HEK293 (cell line): Measurements from ENCODE around the gene ZSWIM7.

Experiments used
- CTCF ChIP-seq: fragments of 450-650 bp; formaldehyde crosslinking; IDR thresholded peaks from 2 replicates; pipeline ENCODE4 v1.5.1; 2016; ENCODE audit warnings: missing biosample characterization, missing genetic modification characterization
- MZF1 ChIP-seq: fragments of 450-650 bp; formaldehyde crosslinking; IDR thresholded peaks from 2 replicates; pipeline ENCODE4 v1.5.1; 2017; ENCODE audit warnings: missing biosample characterization, missing genetic modification characterization, borderline replicate concordance
- SP3 ChIP-seq: fragments of 450-650 bp; formaldehyde crosslinking; IDR thresholded peaks from 2 replicates; pipeline ENCODE4 v1.5.1; 2016; ENCODE audit warnings: missing biosample characterization, missing genetic modification characterization
- YY1 ChIP-seq: fragments of 450-650 bp; formaldehyde crosslinking; IDR thresholded peaks from 2 replicates; pipeline ENCODE4 v1.5.1; 2018; ENCODE audit warnings: missing biosample characterization, missing genetic modification characterization
- ZBTB11 ChIP-seq: fragments of 450-650 bp; formaldehyde crosslinking; conservative IDR thresholded peaks from 2 replicates; pipeline ENCODE4 v1.5.1; 2016; ENCODE audit warnings: low read depth, missing biosample characterization, missing genetic modification characterization
- ZBTB21 ChIP-seq: fragments of 450-650 bp; formaldehyde crosslinking; IDR thresholded peaks from 2 replicates; pipeline ENCODE4 v1.5.1; 2017; ENCODE audit warnings: missing biosample characterization, missing genetic modification characterization
- ZBTB48 ChIP-seq: fragments of 450-650 bp; formaldehyde crosslinking; IDR thresholded peaks from 2 replicates; pipeline ENCODE4 v1.5.1; 2016; ENCODE audit warnings: missing biosample characterization, missing genetic modification characterization
- ZBTB7A ChIP-seq: fragments of 450-650 bp; formaldehyde crosslinking; IDR thresholded peaks from 2 replicates; pipeline ENCODE4 v1.5.1; 2016; ENCODE audit warnings: low read depth, missing biosample characterization, missing genetic modification characterization
- ZFHX2 ChIP-seq: fragments of 450-650 bp; formaldehyde crosslinking; conservative IDR thresholded peaks from 2 replicates; pipeline ENCODE4 v1.5.1; 2016; ENCODE audit warnings: missing biosample characterization, missing genetic modification characterization
- ZNF133 ChIP-seq: fragments of 450-650 bp; formaldehyde crosslinking; IDR thresholded peaks from 2 replicates; pipeline ENCODE4 v1.5.1; 2016; ENCODE audit warnings: missing biosample characterization, missing genetic modification characterization
- ZNF24 ChIP-seq: fragments of 450-650 bp; formaldehyde crosslinking; IDR thresholded peaks from 2 replicates; pipeline ENCODE4 v1.5.1; 2016; ENCODE audit warnings: missing biosample characterization, missing genetic modification characterization
- ZNF416 ChIP-seq: fragments of 450-650 bp; formaldehyde crosslinking; IDR thresholded peaks from 2 replicates; pipeline ENCODE4 v1.5.1; 2016; ENCODE audit warnings: missing biosample characterization, missing genetic modification characterization
- TF ChIP-seq, protein P1 (sequence below): fragments of 450-650 bp; formaldehyde crosslinking; IDR thresholded peaks from 2 replicates; pipeline ENCODE4 v1.5.1; 2016; ENCODE audit warnings: missing biosample characterization, missing genetic modification characterization

DNA sequence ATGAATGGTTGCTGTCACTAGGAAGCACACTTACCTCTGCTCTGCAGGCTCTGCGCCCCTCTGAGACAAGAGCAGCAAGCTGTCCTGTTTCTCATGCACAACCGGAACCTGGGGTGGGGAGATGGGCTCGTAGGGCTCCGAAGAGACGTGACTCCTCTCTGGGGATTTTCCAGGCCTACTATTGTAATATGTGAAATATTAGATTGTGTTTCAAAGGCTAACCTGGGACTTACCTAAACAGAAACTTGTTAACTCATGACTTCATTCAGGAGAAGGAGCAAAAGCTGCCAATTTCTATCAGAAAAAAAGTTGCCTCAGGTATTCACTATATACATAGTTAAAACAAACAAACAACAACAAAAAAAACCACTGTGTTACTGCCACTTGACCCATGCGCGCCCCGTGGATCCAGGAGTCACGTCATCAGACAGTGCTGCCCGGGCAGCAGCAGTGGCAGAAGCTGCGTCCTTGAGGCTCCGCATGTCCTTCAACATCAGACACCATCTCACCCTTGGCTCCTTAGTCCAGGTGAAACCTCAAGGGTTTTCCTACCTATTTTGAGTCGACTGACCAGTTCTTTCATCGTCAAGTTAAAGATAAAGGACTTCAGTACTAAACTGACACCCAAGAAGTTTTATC, 49.4 kb upstream of the ZSWIM7 start:
- no peak for TF ChIP-seq CTCF (tag by site-specific recombination)
- TF ChIP-seq ZBTB7A, result no peak
- no peak for TF ChIP-seq ZFHX2
- no peak for TF ChIP-seq ZBTB21 (tag by site-specific recombination)
- TF ChIP-seq, protein P1, sequence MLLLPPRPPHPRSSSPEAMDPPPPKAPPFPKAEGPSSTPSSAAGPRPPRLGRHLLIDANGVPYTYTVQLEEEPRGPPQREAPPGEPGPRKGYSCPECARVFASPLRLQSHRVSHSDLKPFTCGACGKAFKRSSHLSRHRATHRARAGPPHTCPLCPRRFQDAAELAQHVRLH (tag by site-specific recombination), result no peak
- no peak for TF ChIP-seq ZBTB48
- no peak for TF ChIP-seq ZNF133 (tag by site-specific recombination)
- TF ChIP-seq ZNF24 (tag by site-specific recombination), result no peak
- no peak for TF ChIP-seq ZNF416 (tag by site-specific recombination)
- no peak for TF ChIP-seq ZBTB11 (tag by site-specific recombination)
- TF ChIP-seq MZF1 (tag by site-specific recombination), result no peak
- TF ChIP-seq YY1, result no peak
- no peak for TF ChIP-seq SP3 (tag by site-specific recombination)
